GM08714 (cell line): ENCODE measurements around the gene ACVR1B.

Source experiments
- H3K4me3 ChIP-seq: fragments of 200-500 bp; sonication (Bioruptor generic); 2 replicates; pipeline ENCODE4 v1.5.1; 2014; ENCODE audit warnings: mild to moderate bottlenecking, low read length, inconsistent platforms
- ZNF274 ChIP-seq: IDR thresholded peaks from 2 replicates; pipeline ENCODE4 v1.6.1; 2012; ENCODE audit warnings: mild to moderate bottlenecking, low read depth, low read length

The ACVR1B gene

DNA sequence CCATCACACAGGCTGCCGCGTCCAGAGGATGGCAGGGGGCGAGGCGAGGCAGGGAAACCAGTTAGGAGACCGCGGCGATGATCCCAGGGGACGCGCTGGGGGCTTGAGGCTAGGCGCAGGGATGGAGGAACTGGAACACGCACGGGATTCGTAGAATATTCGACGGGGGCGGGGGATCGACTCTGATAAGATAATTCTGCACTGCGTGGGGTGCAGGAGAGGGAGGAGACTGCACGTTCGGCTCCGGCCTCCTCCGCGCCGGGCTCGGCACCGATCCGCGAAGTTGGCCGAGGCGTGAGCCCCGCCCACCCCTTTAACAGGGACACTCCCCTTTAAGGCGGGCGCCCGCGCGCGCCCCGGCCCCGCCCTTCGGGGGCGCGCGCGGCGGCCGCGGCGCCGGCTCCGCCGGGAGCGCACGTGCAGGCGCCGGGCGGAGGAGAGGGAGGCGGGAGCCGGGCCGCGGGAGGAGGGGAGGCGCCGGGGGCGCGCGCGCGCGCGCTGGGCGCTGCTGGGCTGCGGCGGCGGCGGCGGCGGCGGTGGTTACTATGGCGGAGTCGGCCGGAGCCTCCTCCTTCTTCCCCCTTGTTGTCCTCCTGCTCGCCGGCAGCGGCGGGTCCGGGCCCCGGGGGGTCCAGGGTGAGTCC lies at the start of gene ACVR1B:
TSS of gene ACVR1B (plus strand) at position 501 of the 644 bp plus-strand sequence. CDS start at position 546, 45 bp downstream.
- peak within 1 kb of the TSS; percentile 52; the same call in 1 of the 2 replicates for H3K4me3 ChIP-seq
- no peak for TF ChIP-seq ZNF274

DNA sequence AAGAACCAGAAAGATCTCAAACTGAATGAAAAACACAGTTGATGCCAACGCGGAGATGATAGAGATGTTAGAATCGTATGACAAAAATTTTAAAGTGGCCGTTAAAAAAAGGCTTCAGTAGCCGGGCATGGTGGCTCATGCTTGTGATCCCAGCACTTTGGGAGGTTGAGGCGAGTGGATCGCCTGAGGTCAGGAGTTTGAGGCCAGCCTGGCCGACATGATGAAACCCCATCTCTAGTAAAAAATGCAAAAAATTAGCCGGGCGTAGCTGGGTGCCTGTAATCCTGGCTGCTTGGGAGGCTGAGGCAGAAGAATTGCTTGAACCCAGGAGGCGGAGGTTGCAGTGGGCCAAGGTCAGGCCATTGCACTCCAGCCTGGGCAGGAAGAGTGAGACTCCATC lies 49.6 kb upstream of the ACVR1B start:
- TF ChIP-seq ZNF274: no peak

DNA sequence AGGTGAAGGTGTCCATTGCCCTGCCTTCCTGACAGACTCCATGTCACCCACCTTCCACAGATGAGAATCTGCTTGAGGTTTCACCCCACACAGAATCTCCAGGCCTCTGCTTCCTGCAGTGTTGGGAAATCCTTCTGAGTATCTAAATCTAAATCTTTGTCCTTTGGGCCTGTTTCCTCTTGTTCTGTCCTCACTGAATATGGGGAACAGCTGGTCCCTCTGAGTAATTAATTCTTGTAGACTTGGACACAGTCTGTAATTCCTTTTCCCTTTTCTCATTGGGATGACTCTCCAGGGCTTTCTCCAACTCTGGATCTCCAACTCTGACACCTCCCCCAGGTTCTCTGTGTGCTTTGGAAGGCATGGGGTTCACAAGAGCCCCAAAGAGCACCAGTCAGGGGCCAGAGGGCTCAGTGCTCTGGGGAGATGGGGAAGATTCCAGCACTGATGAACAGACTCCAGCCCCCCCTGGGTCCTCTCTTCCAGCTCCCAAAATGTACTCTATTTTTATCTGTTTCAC lies 46.5 kb upstream of the ACVR1B start:
- H3K4me3 ChIP-seq: no peak overlapping the region
- no peak for TF ChIP-seq ZNF274

More for the DNA sequence above, 49.6 kb upstream of the ACVR1B start:
- H3K4me3 ChIP-seq: no peak overlapping the region

DNA sequence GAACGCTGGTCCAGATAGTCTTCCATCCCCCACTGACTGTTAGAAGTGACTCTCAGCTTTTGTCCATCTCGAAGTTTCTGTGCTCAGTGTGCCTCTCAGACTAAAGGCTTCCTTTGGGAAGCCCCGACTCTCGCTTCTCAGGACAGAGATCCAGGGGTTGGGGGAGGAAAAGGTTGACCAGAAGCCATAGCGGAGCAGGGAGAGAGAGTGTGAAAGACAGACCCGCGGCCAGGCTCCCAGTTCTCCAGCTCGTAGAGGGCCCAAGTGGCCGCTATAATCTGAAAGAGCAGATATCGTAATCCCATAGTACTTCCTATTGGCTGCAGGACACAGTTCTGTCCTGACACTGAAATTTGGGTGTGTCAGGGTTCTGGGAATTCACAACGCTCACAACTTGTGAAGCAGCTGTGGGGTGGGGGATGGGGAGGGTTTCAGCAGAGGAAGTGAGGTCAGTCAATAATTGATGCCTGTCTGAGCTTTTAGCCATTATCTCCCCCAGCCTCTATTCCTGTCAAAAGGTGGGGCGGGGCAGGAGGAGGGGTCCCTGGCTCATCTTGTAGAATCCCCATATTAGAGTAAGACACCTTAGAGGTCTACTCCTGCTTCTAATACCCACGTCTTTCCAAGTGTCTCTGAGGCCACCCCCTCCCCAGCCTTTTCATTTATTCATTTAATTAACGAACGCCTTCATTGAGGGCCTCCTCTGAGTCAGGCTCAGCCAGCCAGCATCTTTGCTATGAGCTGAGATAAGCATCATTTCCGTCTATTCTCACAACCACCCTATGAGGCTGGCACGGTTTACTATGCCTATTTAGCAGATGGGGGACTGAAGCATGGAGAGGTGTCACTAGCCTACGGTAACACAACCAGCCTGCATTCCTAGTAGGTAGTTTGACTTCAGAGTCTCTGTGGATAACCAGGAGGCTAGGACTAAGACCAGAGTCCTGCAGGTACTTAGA lies 45.7 kb upstream of the ACVR1B start:
- no peak for TF ChIP-seq ZNF274
- no peak overlapping the region for H3K4me3 ChIP-seq

DNA sequence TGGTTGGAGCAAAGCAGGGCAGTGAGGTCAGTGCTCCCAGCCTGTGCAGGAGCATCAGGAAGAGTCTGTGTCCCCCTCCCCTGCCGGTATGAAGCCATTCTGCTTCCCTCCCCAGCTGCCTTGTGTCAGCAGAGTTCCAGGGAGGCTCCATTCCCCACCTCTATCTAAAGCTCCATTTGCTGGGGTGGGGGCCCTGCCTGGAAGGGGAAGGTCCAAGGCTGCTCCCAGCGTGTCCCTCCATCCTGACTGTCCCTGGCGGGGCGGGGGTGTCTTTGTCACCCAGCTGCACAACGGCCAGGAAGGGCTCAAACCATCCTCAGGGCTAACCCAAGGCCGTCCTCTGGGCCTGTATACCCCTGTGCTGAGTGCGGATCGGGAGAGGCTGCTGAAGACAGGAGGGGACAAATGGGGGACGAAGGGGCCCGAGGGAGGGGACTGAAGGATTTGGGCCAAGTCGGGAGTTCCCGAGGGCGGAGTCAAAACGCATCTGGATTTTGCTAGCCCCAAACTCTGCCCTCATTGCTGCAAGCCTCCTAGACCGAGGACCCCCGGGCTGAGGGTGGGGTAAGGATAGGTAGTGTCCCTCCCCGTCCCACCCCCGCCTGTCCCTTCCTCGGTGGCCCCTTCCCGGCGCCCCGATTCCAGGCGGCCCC lies 44.9 kb upstream of the ACVR1B start:
- no peak overlapping the region for H3K4me3 ChIP-seq
- TF ChIP-seq ZNF274: no peak

DNA sequence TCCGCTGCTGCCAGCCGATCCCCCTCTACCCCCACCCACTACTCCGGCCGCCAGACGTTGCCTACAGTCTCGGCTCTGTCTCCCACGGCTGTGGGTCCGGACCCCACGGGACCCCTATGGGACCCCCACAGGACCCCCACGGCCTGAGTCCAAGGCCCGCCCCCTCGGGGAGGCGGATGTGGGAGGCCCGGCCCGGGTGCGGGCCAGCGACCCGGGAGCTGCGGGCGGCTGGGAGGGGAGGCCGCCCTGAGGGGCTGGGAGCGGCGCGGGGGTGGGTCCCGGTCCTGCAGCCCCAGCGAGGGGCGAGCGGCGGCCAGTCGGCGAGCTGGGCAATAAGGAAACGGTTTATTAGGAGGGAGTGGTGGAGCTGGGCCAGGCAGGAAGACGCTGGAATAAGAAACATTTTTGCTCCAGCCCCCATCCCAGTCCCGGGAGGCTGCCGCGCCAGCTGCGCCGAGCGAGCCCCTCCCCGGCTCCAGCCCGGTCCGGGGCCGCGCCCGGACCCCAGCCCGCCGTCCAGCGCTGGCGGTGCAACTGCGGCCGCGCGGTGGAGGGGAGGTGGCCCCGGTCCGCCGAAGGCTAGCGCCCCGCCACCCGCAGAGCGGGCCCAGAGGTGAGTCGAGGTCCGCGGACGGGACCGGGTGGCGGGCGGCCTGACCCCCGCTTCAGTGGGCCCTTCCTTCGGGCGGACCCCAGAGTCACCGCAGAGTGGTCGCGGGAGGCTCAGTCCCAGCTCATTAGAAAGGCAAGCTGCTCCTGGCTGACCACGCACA lies 44.2 kb upstream of the ACVR1B start, which contains the start of gene ACVRL1:
TSS of gene ACVRL1 (plus strand) at position 422 of the 773 bp plus-strand sequence. CDS start 4,971 bp downstream, outside the sequence.
- H3K4me3 ChIP-seq: no peak within 1 kb of the TSS
- no peak for TF ChIP-seq ZNF274

DNA sequence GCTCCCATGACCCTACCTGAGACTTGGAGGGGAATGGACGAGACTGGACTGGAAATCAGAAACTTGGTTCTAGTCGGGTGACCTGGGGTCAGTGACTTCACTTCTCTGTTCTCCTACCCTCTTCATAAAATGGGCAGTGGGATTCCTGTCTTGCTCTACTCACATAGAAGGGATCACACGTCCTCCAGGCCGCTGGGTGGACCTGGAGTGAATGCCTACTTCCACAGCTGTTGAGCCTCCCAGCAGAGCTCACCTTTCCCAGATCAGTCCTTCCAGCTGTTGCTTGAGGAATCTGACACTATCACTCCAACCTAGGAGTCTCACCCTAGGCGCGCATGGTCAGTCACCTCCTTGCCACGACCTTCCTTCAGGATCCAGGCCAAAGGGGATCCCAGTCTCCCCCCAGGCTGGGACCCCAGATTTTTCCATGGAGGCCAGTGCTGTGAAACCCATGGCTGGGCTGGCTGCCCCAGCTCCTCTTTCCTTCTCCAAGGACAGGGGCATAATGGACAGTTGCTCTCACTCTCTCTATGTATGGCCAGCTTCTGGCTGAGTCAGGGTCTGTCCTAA lies 43.6 kb upstream of the ACVR1B start:
- TF ChIP-seq ZNF274: no peak
- no peak overlapping the region for H3K4me3 ChIP-seq

DNA sequence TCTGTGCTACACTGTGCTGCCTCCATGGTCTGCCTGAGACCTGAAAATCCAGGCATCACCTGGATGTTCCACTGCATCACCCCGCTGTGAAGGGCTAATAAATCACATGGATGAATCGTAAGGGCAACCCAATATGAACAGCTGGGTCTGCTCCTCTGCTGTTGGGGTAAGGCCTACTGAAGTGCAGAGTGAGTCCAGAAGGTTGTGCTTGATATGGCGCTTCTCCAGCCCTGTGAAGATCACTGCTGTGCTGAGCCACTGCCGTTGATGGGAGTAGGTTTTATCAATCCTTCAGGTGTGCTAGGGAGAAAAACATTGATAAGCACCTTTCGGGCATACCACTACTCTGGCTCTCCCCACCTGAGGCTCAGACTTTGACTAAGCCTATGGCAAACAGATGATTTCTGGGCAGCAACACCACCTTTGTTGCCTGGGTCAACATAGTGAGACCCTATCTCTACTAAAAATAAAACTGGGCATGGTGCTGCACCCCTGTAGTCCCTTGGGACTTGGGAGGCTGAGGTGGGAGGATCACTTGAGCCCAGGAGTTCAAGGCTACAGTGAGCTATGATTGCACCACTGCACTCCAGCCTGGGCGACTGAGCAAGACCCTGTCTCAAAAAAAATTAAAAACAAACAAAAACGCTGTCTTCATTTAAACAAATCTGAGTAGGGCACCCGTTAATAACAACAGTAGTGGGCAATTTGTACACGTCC lies 42.5 kb upstream of the ACVR1B start:
- TF ChIP-seq ZNF274: no peak
- H3K4me3 ChIP-seq: no peak overlapping the region

DNA sequence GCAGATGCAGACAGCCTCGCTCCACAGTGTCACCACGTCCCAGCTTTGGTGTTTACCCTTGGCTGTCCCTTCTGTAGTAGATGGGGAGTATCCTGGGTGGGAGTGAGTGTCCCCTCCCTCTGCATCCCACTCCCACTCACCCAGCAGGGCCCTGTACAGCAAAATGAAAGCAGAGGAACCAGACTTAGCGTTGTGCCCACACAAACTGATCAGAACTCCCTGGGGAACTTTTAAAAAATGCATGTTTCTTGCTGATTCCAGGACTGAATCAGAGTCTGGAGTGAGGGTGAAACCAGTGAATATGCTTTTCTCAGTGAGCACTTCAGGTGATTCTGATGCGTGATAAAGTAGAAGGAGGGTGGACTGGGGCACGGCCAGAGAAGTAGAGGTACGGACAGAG lies 41.3 kb upstream of the ACVR1B start:
- no peak overlapping the region for H3K4me3 ChIP-seq
- TF ChIP-seq ZNF274: no peak

DNA sequence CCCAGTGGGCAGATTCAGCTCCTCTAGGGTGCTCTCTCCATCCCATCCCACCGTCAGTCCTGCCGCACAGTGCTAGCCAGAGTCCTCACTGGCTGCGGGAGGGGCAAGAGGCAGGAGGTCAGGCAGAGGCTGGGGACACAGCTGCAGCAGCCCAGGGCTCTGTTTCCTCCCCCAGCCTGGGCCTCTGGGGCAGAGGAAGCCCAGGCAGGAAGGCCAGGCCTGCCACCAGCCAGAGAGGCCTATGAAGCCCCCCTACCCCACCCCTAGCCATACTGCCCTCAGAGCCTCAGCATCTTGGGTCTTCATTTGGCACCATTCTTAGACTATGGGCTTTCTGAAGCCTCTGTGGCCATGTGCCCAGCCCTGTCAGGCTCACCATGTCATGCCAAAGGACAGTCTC lies 40.8 kb upstream of the ACVR1B start:
- H3K4me3 ChIP-seq: no peak overlapping the region
- TF ChIP-seq ZNF274: no peak

DNA sequence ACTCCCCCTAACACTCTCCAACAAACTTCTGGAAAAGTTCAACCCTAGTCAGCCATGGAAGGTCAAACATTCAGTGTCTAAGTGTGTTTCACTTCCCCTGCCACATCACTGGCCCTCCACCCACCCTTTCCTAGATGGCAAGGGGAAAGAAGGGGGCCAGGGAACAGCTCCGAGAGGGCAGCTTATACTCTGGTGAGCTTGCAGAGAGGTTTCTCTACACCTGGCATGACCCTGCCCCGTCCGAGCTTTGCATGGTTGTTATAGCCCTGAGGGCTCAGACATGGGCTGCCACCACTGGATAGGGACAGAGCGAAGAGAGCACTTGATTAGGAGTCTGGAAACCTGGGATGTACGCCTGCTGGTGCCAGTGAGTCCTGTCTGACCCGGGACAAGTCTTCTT lies 40.2 kb upstream of the ACVR1B start:
- no peak overlapping the region for H3K4me3 ChIP-seq
- no peak for TF ChIP-seq ZNF274
